ENCODE measurements around the gene TPM4.

GRCh38 chr19:16144216-16144581, 67.9 kb downstream of the TPM4 start:
- TF ChIP-seq CTCF (IDR thresholded peaks at IDR 0.05) (no peak), EZH2 (IDR thresholded peaks at IDR 0.05; ENCODE audit: borderline replicate concordance, insufficient read depth, low read depth, low read length, poor library complexity, severe bottlenecking) (no peak)
